Liver (tissue), 9 donors: ENCODE data around the gene CYCS. TPM values are rescaled to one million over a fixed set of nuclear protein-coding genes. Genes with fewer than 3 reads are reported as not detected.

Source experiments
- DNase-seq: peaks from one replicate; pipeline ENCODE4 v3.0.0-alpha.2; 2017; ENCODE audit warnings: low spot score
- H3K27ac ChIP-seq, 2 donors: one replicate each; pipeline ENCODE4 v1.7.0; 2013; ENCODE audit warnings: inconsistent platforms in 2 of 2, low read length in 2 of 2, control low read depth in 1 of 2, low read depth in 1 of 2, mild to moderate bottlenecking in 1 of 2
- H3K27me3 ChIP-seq, 4 donors: one replicate each; pipeline versions ENCODE4 v1.6.1 to v1.7.0; 2013; ENCODE audit warnings: low read length in 3 of 4, inconsistent platforms in 1 of 4, mild to moderate bottlenecking in 1 of 4, moderate library complexity in 1 of 4; ENCODE audit not compliant: control insufficient read depth in 4 of 4, insufficient read depth in 4 of 4
- H3K36me3 ChIP-seq, 4 donors: one replicate each; pipeline versions ENCODE4 v1.6.1 to v1.7.0; 2013; ENCODE audit warnings: low read length in 3 of 4, mild to moderate bottlenecking in 3 of 4, low read depth in 1 of 4, moderate library complexity in 1 of 4; ENCODE audit not compliant: control insufficient read depth in 4 of 4, insufficient read depth in 3 of 4
- H3K4me1 ChIP-seq, 4 donors: one replicate each; pipeline versions ENCODE4 v1.6.1 to v1.7.0; 2013; ENCODE audit warnings: low read length in 3 of 4, mild to moderate bottlenecking in 3 of 4, moderate library complexity in 1 of 4; ENCODE audit not compliant: control insufficient read depth in 4 of 4, insufficient read depth in 4 of 4
- H3K4me3 ChIP-seq, 3 donors: one replicate each; pipeline versions ENCODE4 v1.6.1 to v1.7.0; 2013; ENCODE audit warnings: low read length in 3 of 3, control low read depth in 1 of 3, low read depth in 1 of 3, mild to moderate bottlenecking in 1 of 3
- H3K9ac ChIP-seq, 2 donors: one replicate each; pipeline ENCODE4 v1.7.0; 2013; ENCODE audit warnings: low read length in 2 of 2, mild to moderate bottlenecking in 2 of 2, moderate library complexity in 2 of 2, control low read depth in 1 of 2, low read depth in 1 of 2
- H3K9me3 ChIP-seq, 4 donors: one replicate each; pipeline versions ENCODE4 v1.6.1 to v1.7.0; 2013; ENCODE audit warnings: low read length in 3 of 4; ENCODE audit not compliant: control insufficient read depth in 4 of 4
- ATF3 ChIP-seq: IDR thresholded peaks from 2 replicates; pipeline ENCODE4 v1.6.1; 2016; ENCODE audit warnings: antibody characterized with exemption
- CTCF ChIP-seq: fragments of 150-350 bp; IDR thresholded peaks from 2 replicates; pipeline ENCODE4 v1.5.1; 2017; ENCODE audit warnings: improper control_type of control experiment, low read depth, low read length; ENCODE audit not compliant: missing input control
- EGR1 ChIP-seq, 2 donors: IDR thresholded peaks; 2 replicates each; pipeline ENCODE4 v1.6.1; 2016 to 2018; ENCODE audit warnings: antibody characterized with exemption in 2 of 2, low read depth in 2 of 2
- FOXA1 ChIP-seq: IDR thresholded peaks from 2 replicates; pipeline ENCODE4 v1.6.1; 2016; ENCODE audit warnings: antibody characterized with exemption
- FOXA2 ChIP-seq: IDR thresholded peaks from 2 replicates; pipeline ENCODE4 v1.6.1; 2016; ENCODE audit warnings: antibody characterized with exemption
- GABPA ChIP-seq, 2 donors: IDR thresholded peaks in 1 of 2; conservative IDR thresholded peaks in 1 of 2; 2 replicates each; pipeline ENCODE4 v1.6.1; 2016; ENCODE audit warnings: antibody characterized with exemption in 2 of 2, mild to moderate bottlenecking in 1 of 2, moderate library complexity in 1 of 2
- HNF4A ChIP-seq, 2 donors: conservative IDR thresholded peaks; 2 replicates each; pipeline ENCODE4 v1.6.1; 2016; ENCODE audit warnings: antibody characterized with exemption in 2 of 2, mild to moderate bottlenecking in 2 of 2
- HNF4G ChIP-seq: IDR thresholded peaks from 2 replicates; pipeline ENCODE4 v1.6.1; 2016; ENCODE audit warnings: antibody characterized with exemption
- JUND ChIP-seq, 2 donors: IDR thresholded peaks; 2 replicates each; pipeline ENCODE4 v1.6.1; 2016; ENCODE audit warnings: antibody characterized with exemption in 2 of 2
- MAX ChIP-seq: IDR thresholded peaks from 2 replicates; pipeline ENCODE4 v1.6.1; 2016; ENCODE audit warnings: antibody characterized with exemption
- NR2F2 ChIP-seq: IDR thresholded peaks from 2 replicates; pipeline ENCODE4 v1.6.1; 2016; ENCODE audit warnings: antibody characterized with exemption
- RAD21 ChIP-seq, 2 donors: IDR thresholded peaks; 2 replicates each; pipeline ENCODE4 v1.6.1; 2016; ENCODE audit warnings: antibody characterized with exemption in 2 of 2, mild to moderate bottlenecking in 2 of 2
- REST ChIP-seq: IDR thresholded peaks from 2 replicates; pipeline ENCODE4 v1.6.1; 2016; ENCODE audit warnings: antibody characterized with exemption, mild to moderate bottlenecking
- RXRA ChIP-seq, 2 donors: IDR thresholded peaks; 2 replicates each; pipeline ENCODE4 v1.6.1; 2017 to 2018; ENCODE audit warnings: antibody characterized with exemption in 2 of 2, mild to moderate bottlenecking in 1 of 2
- SP1 ChIP-seq: IDR thresholded peaks from 2 replicates; pipeline ENCODE4 v1.6.1; 2018; ENCODE audit warnings: antibody characterized with exemption, mild to moderate bottlenecking
- TAF1 ChIP-seq: conservative IDR thresholded peaks from 2 replicates; pipeline ENCODE4 v1.6.1; 2016; ENCODE audit warnings: antibody characterized with exemption, mild to moderate bottlenecking
- YY1 ChIP-seq: IDR thresholded peaks from 2 replicates; pipeline ENCODE4 v1.6.1; 2016; ENCODE audit warnings: antibody characterized with exemption, mild to moderate bottlenecking
- ZBTB33 ChIP-seq: IDR thresholded peaks from 2 replicates; pipeline ENCODE4 v1.6.1; 2016; ENCODE audit warnings: antibody characterized with exemption
- WGBS: extraction: QIAGEN DNeasy Blood & Tissue Kit; methylation state at CpG from one replicate; pipeline ENCODE4 v1.1.7; 2013; 5-methylcytosine and 5-hydroxymethylcytosine counted together
- polyA plus RNA-seq, 2 donors: library from polyadenylated mRNA; stranded (reverse) in 1 of 2; unstranded in 1 of 2; fragments of 200-250 nt in 1 of 2; fragments of >200 nt in 1 of 2; fragmentation: Nextera tagmentation in 1 of 2; extraction: Ambion mirVana in 1 of 2; gene quantifications; one replicate each; pipeline versions ENCODE4 v1.2.1 to v1.2.3, GENCODE V29; 2013 to 2015
- total RNA-seq, 2 donors: library from RNA; depleted of rRNA; stranded (reverse); fragments of >200 nt; gene quantifications; one replicate each; pipeline ENCODE4 v1.2.3, GENCODE V29; 2014
- donor health status: healthy.
- donor health status: healthy.
- donor health status: healthy.
- donor health status: healthy.
- donor health status: healthy.

Gene CYCS
- total and polyA plus RNA-seq, 4 donors, result 23.1 to 74.3 (median 42.4) TPM

GRCh38 chr7:25109276-25109675 is 15.8 kb downstream of the CYCS start:
- Histone ChIP-seq H3K36me3 (no peaks in the 10 kb centered on the region), H3K27ac (no peak overlapping the region), H3K9ac (no peak overlapping the region), H3K4me1 (no peaks in the 10 kb centered on the region), H3K9me3 (no peaks in the 10 kb centered on the region), H3K27me3 (no peaks in the 10 kb centered on the region), H3K4me3 (no peak overlapping the region)
- WGBS, result 66% methylated on average over 3 of the region's 3 CpGs
- DNase-seq, result no peak
- no peak for TF ChIP-seq REST
- TF ChIP-seq TAF1, result no peak
- TF ChIP-seq HNF4A (conservative IDR thresholded peaks at IDR 0.05), result no peak
- no peak for TF ChIP-seq NR2F2
- TF ChIP-seq MAX, result no peak
- no peak for TF ChIP-seq CTCF
- TF ChIP-seq HNF4G, result no peak
- no peak for TF ChIP-seq SP1

GRCh38 chr7:25105911-25106310 is 19.1 kb downstream of the CYCS start:
- WGBS, result 88% methylated on average over 3 of the region's 3 CpGs

More at GRCh38 chr7:25105911-25106310, 19.1 kb downstream of the CYCS start:
- Histone ChIP-seq H3K27me3 (no peaks in the 10 kb centered on the region), H3K27ac (no peak overlapping the region), H3K4me3 (no peak overlapping the region), H3K4me1 (no peaks in the 10 kb centered on the region), H3K9me3 (no peaks in the 10 kb centered on the region), H3K36me3 (no peaks in the 10 kb centered on the region), H3K9ac (no peak overlapping the region)
- TF ChIP-seq NR2F2, result no peak
- no peak for TF ChIP-seq ZBTB33
- no peak for TF ChIP-seq FOXA1
- TF ChIP-seq HNF4A (conservative IDR thresholded peaks at IDR 0.05), result no peak
- no peak for TF ChIP-seq MAX
- no peak for TF ChIP-seq YY1
- TF ChIP-seq SP1, result no peak
- no peak for TF ChIP-seq HNF4G
- TF ChIP-seq CTCF, result no peak
- TF ChIP-seq REST, result no peak
- TF ChIP-seq FOXA2, result no peak
- TF ChIP-seq RAD21 (IDR thresholded peaks at IDR 0.05), result no peak
- TF ChIP-seq EGR1 (IDR thresholded peaks at IDR 0.05; ENCODE audit: low read depth in 2 of 2), result no peak
- TF ChIP-seq TAF1, result no peak
- no peak for TF ChIP-seq GABPA (IDR thresholded peaks at IDR 0.05 in 1 of 2, conservative IDR thresholded peaks at IDR 0.05 in 1 of 2)
- no peak for TF ChIP-seq ATF3
- no peak for TF ChIP-seq RXRA (IDR thresholded peaks at IDR 0.05)
- no peak for TF ChIP-seq JUND (IDR thresholded peaks at IDR 0.05)
- no peak for DNase-seq
